HG03196 (cell line): ENCODE results near the gene FAM13B.

Experiments used
- ATAC-seq: cut with Tn5 transposase; IDR thresholded peaks from one replicate; pipeline ENCODE4 v1.9.1; 2021; ENCODE audit not compliant: unreplicated experiment

FAM13B gene

GRCh38 chr5:137901011-137901817 is 131.7 kb downstream of the FAM13B start:
- no peak for ATAC-seq

GRCh38 chr5:137899493-137899892 is 133.4 kb downstream of the FAM13B start:
- no peak for ATAC-seq

- ATAC-seq: no peak
Observed at GRCh38 chr5:137896560-137896959, 136.3 kb downstream of the FAM13B start.

- no peak for ATAC-seq
Observed at GRCh38 chr5:137894586-137894985, 138.3 kb downstream of the FAM13B start.

GRCh38 chr5:137891849-137892248 is 141.0 kb downstream of the FAM13B start:
- ATAC-seq: no peak

- ATAC-seq: no peak
Observed at GRCh38 chr5:137890845-137891244, 142.0 kb downstream of the FAM13B start.

- peak; percentile 92 for ATAC-seq
Observed at GRCh38 chr5:137888863-137889759, 143.8 kb downstream of the FAM13B start, which contains the start of gene PKD2L2. TSS of gene PKD2L2 (plus strand) at chr5:137889457. CDS start at chr5:137889492, 35 bp downstream.

- ATAC-seq: no peak
Observed at GRCh38 chr5:137888466-137888862, 144.4 kb downstream of the FAM13B start.
